Right kidney (tissue), 1 donor: ENCODE data around the gene FBN1.

Source experiments
- DNase-seq: peaks from one replicate; pipeline ENCODE4 v3.0.0-alpha.2; 2016

Gene FBN1

GRCh38 chr15:48653216-48653615 is 7.7 kb upstream of the FBN1 start:
- DNase-seq, result no peak

- DNase-seq, result no peak
Measured at GRCh38 chr15:48652510-48653076, 7.1 kb upstream of the FBN1 start.

- no peak for DNase-seq
Measured at GRCh38 chr15:48650931-48651330, 5.4 kb upstream of the FBN1 start.

GRCh38 chr15:48647962-48648361 is 2.5 kb upstream of the FBN1 start:
- DNase-seq, result no peak

- DNase-seq, result no peak
Measured at GRCh38 chr15:48646331-48646730, 822 bp upstream of the FBN1 start.

GRCh38 chr15:48644827-48645557 is 517 bp downstream of the FBN1 start:
- peak; percentile 95 for DNase-seq

- no peak for DNase-seq
Measured at GRCh38 chr15:48644467-48644826, 1.1 kb downstream of the FBN1 start.

GRCh38 chr15:48643776-48644466 is 1.6 kb downstream of the FBN1 start:
- peak; percentile 21 for DNase-seq

- DNase-seq, result no peak
Measured at GRCh38 chr15:48643206-48643605, 2.3 kb downstream of the FBN1 start.

- DNase-seq, result no peak
Measured at GRCh38 chr15:48642795-48643194, 2.7 kb downstream of the FBN1 start.

GRCh38 chr15:48641416-48641815 is 4.1 kb downstream of the FBN1 start:
- no peak for DNase-seq

GRCh38 chr15:48638963-48639362 is 6.5 kb downstream of the FBN1 start:
- no peak for DNase-seq

GRCh38 chr15:48637639-48638038 is 7.9 kb downstream of the FBN1 start:
- DNase-seq, result no peak

GRCh38 chr15:48636511-48636910 is 9.0 kb downstream of the FBN1 start:
- DNase-seq, result no peak

- no peak for DNase-seq
Measured at GRCh38 chr15:48634893-48635292, 10.6 kb downstream of the FBN1 start.

- no peak for DNase-seq
Measured at GRCh38 chr15:48634096-48634495, 11.4 kb downstream of the FBN1 start.

GRCh38 chr15:48632651-48633050 is 12.9 kb downstream of the FBN1 start:
- no peak for DNase-seq

- no peak for DNase-seq
Measured at GRCh38 chr15:48631176-48631770, 14.2 kb downstream of the FBN1 start.

GRCh38 chr15:48630245-48630644 is 15.3 kb downstream of the FBN1 start:
- no peak for DNase-seq

- DNase-seq, result no peak
Measured at GRCh38 chr15:48628832-48629231, 16.7 kb downstream of the FBN1 start.

GRCh38 chr15:48627260-48627940 is 18.1 kb downstream of the FBN1 start:
- DNase-seq, result no peak

- no peak for DNase-seq
Measured at GRCh38 chr15:48625126-48625525, 20.4 kb downstream of the FBN1 start.

- no peak for DNase-seq
Measured at GRCh38 chr15:48624700-48625099, 20.8 kb downstream of the FBN1 start.
